ENCODE measurements around the gene FARP1.

The FARP1 gene

GRCh38 chr13:98142380-98143156 is at the start of gene FARP1:
Gene FARP1 (plus strand): TSS chr13:98143094. CDS start chr13:98213243, 70,149 bp downstream.
- no peak for DNase-seq

- DNase-seq, result no peak
Measured at GRCh38 chr13:98094678-98095266, 48.1 kb upstream of the FARP1 start.

- no peak for DNase-seq
Measured at GRCh38 chr13:98096059-98096458, 46.8 kb upstream of the FARP1 start.

- no peak for DNase-seq
Measured at GRCh38 chr13:98097749-98098148, 45.1 kb upstream of the FARP1 start.

GRCh38 chr13:98098516-98098915 is 44.4 kb upstream of the FARP1 start:
- no peak for DNase-seq

- DNase-seq, result no peak
Measured at GRCh38 chr13:98099627-98100026, 43.3 kb upstream of the FARP1 start.

GRCh38 chr13:98100481-98100880 is 42.4 kb upstream of the FARP1 start:
- no peak for DNase-seq

- no peak for DNase-seq
Measured at GRCh38 chr13:98103531-98103930, 39.4 kb upstream of the FARP1 start.

GRCh38 chr13:98103942-98104880 is 38.7 kb upstream of the FARP1 start:
- no peak for DNase-seq

GRCh38 chr13:98105929-98106336 is 37.0 kb upstream of the FARP1 start:
- no peak for DNase-seq

GRCh38 chr13:98108341-98108740 is 34.6 kb upstream of the FARP1 start:
- DNase-seq, result no peak

- no peak for DNase-seq
Measured at GRCh38 chr13:98109226-98109853, 33.6 kb upstream of the FARP1 start.

- DNase-seq, result no peak
Measured at GRCh38 chr13:98110749-98111148, 32.1 kb upstream of the FARP1 start.

GRCh38 chr13:98111168-98112098 is 31.5 kb upstream of the FARP1 start:
- no peak for DNase-seq

- no peak for DNase-seq
Measured at GRCh38 chr13:98112456-98112855, 30.4 kb upstream of the FARP1 start.

- DNase-seq, result no peak
Measured at GRCh38 chr13:98118865-98119264, 24.0 kb upstream of the FARP1 start.

GRCh38 chr13:98123176-98123575 is 19.7 kb upstream of the FARP1 start:
- DNase-seq, result no peak

- DNase-seq, result no peak
Measured at GRCh38 chr13:98129059-98129746, 13.7 kb upstream of the FARP1 start.

GRCh38 chr13:98133946-98134345 is 8.9 kb upstream of the FARP1 start:
- DNase-seq, result no peak

GRCh38 chr13:98134901-98135300 is 8.0 kb upstream of the FARP1 start:
- DNase-seq, result no peak

- no peak for DNase-seq
Measured at GRCh38 chr13:98141091-98141490, 1.8 kb upstream of the FARP1 start.
